NB4 (cell line): ENCODE results near the gene MYB.
"Not testable (repeated sequence)": the region's sequence is repeated elsewhere in the genome, so short reads cannot be mapped to it uniquely, and the experiment has no call there.

Experiments
- DNase-seq: peaks from one replicate; pipeline ENCODE4 v3.0.0; 2010; ENCODE audit warnings: low read depth
- H3K4me3 ChIP-seq: one replicate; pipeline ENCODE4 v1.5.1; 2011; ENCODE audit warnings: mild to moderate bottlenecking, low read depth, low read length, moderate library complexity
- MYC ChIP-seq: IDR thresholded peaks from 2 replicates; pipeline ENCODE4 v1.6.1; 2011; ENCODE audit warnings: low read depth, low read length
- POLR2A ChIP-seq: IDR thresholded peaks from 2 replicates; pipeline ENCODE4 v1.6.1; 2011; ENCODE audit warnings: mild to moderate bottlenecking; ENCODE audit not compliant: insufficient read length; ENCODE audit errors: extremely low read depth
- TF ChIP-seq, protein P1 (sequence below): IDR thresholded peaks from 2 replicates; pipeline ENCODE4 v1.6.1; 2011; ENCODE audit warnings: low read depth, low read length
- TF ChIP-seq, protein P2 (sequence below): IDR thresholded peaks from one replicate; pipeline ENCODE4 v1.5.1; 2012; ENCODE audit warnings: low read depth, low read length

Gene MYB

DNA sequence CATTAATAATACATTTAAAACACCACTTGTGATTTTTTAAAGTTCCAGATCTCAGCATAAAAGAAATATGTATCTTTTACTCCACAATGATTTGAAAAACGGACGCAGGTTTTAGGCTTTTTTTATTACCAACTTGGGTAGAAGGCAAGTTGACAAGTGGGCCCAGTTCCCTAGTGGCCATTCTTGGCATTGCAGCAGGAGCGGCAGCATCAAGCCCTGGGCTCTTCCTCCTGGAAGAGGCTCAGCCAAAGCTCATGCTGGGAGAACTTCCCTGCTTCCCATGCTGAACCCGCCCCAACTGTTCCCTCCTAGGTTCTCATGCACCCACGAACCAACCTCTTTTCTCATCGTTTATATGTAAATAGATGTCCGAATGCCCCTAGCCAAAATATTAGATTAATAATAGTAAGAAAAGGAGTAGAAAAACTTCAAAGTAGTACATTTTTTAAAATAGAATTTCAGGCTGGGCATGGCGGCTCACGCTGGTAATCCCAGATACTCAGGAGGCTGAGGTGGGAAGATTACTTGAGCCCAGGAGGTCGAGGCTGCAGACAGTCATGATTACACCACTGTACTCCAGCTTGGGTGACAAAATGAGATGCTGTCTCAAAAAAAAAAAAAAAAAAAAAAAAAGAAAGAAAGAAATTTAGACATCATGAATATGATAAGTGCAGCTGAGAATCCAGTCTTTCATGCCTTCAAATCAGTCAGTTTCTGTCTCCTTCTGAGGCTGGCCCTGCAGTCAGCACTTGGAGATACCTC, 18.2 kb upstream of the MYB start:
- peak; percentile 67 for DNase-seq
- TF ChIP-seq MYC (no peak), POLR2A (no peak)
- TF ChIP-seq, protein P1, sequence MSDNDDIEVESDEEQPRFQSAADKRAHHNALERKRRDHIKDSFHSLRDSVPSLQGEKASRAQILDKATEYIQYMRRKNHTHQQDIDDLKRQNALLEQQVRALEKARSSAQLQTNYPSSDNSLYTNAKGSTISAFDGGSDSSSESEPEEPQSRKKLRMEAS = no peak
- TF ChIP-seq, protein P2, sequence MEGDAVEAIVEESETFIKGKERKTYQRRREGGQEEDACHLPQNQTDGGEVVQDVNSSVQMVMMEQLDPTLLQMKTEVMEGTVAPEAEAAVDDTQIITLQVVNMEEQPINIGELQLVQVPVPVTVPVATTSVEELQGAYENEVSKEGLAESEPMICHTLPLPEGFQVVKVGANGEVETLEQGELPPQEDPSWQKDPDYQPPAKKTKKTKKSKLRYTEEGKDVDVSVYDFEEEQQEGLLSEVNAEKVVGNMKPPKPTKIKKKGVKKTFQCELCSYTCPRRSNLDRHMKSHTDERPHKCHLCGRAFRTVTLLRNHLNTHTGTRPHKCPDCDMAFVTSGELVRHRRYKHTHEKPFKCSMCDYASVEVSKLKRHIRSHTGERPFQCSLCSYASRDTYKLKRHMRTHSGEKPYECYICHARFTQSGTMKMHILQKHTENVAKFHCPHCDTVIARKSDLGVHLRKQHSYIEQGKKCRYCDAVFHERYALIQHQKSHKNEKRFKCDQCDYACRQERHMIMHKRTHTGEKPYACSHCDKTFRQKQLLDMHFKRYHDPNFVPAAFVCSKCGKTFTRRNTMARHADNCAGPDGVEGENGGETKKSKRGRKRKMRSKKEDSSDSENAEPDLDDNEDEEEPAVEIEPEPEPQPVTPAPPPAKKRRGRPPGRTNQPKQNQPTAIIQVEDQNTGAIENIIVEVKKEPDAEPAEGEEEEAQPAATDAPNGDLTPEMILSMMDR = peak; percentile 88
- H3K4me3 ChIP-seq = no peak overlapping the region

DNA sequence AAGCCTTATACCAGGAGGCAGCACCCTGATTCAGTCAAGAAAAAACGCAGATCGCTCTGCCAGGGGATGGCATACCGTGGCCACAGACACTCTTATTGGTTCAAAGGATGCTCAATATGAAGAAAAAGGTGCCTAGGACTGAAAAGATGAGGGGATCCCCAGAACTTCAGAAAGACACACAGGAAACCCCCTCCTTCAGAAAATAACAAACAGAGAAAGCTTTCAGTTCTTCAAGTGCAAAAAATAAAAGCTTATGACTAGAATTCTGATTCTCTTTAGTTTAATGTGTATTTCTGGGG, 17.7 kb upstream of the MYB start:
- H3K4me3 ChIP-seq = no peak overlapping the region
- TF ChIP-seq, protein P1 = no peak
- TF ChIP-seq, protein P2 = no peak
- TF ChIP-seq MYC (no peak), POLR2A (no peak)
- no peak for DNase-seq

DNA sequence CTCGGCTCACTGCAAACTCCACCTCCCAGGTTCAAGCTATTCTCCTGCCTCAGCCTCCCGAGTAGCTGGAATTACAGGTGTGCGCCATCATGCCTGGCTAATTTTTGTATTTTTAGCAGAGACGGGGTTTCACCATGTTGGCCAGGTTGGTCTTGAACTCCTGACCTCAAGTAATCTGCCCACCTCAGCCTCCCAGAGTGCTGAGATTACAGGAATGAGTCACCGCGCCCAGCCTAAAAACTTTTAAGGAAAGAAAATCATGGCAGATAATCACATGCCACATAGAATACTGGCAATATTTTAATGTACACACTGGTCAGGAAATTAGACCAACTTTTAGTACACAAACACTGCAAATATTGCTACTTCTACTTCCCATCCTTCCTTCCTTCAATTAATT, 16.7 kb upstream of the MYB start:
- not testable (repeated sequence) for H3K4me3 ChIP-seq, DNase-seq

DNA sequence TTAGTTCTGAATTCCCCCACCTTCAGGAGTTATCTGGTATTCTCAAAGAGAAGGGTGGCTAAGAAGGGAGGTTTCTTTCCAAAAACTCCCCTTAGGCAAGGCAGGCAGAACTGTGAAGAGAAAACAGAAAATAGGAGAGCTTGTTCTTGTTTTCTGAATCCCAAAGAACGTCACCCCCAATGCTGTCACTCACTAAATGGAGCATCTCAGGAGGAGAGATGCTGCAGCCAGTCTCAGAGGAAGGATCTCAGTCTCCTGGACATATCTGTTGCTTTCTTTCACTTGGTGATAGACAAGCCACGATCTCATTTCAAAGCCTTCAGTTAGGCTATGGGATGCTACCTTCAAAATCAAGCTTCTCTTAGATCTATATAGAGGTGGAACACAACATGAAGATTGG, 16.1 kb upstream of the MYB start:
- TF ChIP-seq, protein P2 = no peak
- TF ChIP-seq POLR2A = no peak
- no peak for TF ChIP-seq MYC
- TF ChIP-seq, protein P1 = no peak
- DNase-seq = no peak

DNA sequence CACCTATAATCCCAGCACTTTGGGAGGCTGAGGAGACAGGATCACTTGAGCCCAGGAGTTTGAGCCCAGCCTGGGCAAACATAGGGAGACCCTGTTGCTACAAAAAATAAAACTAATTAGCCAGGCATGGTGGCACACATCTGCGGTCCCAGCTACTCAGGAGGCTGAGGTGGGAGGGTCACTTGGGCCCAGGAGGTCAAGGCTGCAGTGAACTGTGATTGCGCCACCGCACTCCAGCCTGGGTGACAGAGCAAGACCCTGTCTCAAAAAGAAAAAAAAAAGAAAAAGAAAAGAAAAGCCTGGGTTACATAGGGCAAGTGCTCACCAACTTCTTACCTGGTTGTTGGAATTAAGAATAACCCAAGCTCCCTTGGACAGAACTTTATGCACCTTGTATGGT, 14.6 kb upstream of the MYB start:
- DNase-seq = no peak
- TF ChIP-seq MYC (no peak), POLR2A (no peak)
- TF ChIP-seq, protein P1 = no peak
- TF ChIP-seq, protein P2 = no peak
- no peak overlapping the region for H3K4me3 ChIP-seq

More for the DNA sequence above, 16.1 kb upstream of the MYB start:
- H3K4me3 ChIP-seq = no peak overlapping the region

DNA sequence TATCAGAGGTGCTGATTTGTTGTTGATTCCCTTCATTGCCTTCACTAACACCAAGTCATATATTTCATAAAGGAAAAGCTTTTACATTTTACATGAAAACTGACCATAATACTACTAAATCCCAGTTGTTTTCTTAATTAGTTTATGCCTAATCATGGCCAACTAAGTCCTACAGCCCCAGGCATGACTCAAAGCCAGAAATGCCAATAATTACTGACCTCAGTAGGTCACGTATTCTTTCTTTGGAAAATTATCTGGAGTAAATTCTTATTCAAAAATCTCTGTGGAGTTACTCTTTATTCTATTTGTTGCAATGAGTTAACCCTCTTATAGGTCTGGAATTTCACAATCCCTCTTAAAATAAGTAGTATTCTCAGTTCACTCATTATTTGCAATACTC, 13.5 kb upstream of the MYB start:
- DNase-seq = no peak

More for the DNA sequence above, 13.5 kb upstream of the MYB start:
- TF ChIP-seq MYC = no peak
- TF ChIP-seq, protein P2 = no peak
- no peak for TF ChIP-seq POLR2A
- TF ChIP-seq, protein P1 = no peak
- no peak overlapping the region for H3K4me3 ChIP-seq
